GM12875 (cell line): ENCODE results near the gene HBG1.
"Not testable (repeated sequence)": the region's sequence is repeated elsewhere in the genome, so short reads cannot be mapped to it uniquely, and the experiment has no call there.

Experiments used
- H3K4me3 ChIP-seq: one replicate; pipeline ENCODE4 v1.5.1; 2011; ENCODE audit warnings: low read depth, low read length, control low read depth
- TF ChIP-seq, protein P1 (sequence below): IDR thresholded peaks from 2 replicates; pipeline ENCODE4 v1.5.1; 2011; ENCODE audit warnings: low read depth, mild to moderate bottlenecking, control low read depth, inconsistent platforms, low read length, moderate library complexity, borderline replicate concordance; ENCODE audit not compliant: insufficient read depth

HBG1 gene

DNA sequence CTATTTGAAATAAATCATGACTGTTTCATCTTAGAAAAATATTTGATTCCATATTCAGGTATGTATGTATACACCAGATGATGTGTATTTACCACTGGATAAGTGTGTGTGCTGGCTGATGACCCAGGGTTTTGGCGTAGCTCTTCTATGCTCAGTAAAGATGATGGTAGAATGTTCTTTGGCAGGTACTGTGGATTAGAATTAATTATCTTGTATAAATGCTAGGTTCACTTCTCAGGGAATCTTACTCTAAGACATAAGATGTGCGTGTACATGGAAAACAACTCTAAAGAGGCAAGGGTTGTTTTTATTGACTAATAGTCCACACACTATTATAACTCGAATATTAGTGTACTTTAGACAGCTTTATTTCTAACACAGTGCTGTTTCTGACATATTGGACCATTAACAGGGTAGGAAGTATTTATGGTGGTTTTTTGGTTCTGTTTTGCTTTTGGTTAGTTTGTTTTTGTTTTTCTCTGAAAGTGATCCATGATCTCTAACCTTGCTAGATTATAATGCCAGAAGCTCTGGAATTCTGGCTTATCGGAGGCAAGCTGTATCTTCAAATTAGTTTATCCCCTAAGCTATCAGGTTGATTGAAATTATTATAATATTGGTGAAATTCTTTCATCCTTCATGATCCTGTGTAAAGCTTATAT lies 1.0 kb upstream of the HBG1 start:
- TF ChIP-seq, protein P1, sequence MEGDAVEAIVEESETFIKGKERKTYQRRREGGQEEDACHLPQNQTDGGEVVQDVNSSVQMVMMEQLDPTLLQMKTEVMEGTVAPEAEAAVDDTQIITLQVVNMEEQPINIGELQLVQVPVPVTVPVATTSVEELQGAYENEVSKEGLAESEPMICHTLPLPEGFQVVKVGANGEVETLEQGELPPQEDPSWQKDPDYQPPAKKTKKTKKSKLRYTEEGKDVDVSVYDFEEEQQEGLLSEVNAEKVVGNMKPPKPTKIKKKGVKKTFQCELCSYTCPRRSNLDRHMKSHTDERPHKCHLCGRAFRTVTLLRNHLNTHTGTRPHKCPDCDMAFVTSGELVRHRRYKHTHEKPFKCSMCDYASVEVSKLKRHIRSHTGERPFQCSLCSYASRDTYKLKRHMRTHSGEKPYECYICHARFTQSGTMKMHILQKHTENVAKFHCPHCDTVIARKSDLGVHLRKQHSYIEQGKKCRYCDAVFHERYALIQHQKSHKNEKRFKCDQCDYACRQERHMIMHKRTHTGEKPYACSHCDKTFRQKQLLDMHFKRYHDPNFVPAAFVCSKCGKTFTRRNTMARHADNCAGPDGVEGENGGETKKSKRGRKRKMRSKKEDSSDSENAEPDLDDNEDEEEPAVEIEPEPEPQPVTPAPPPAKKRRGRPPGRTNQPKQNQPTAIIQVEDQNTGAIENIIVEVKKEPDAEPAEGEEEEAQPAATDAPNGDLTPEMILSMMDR: no peak
- H3K4me3 ChIP-seq: no peak overlapping the region

DNA sequence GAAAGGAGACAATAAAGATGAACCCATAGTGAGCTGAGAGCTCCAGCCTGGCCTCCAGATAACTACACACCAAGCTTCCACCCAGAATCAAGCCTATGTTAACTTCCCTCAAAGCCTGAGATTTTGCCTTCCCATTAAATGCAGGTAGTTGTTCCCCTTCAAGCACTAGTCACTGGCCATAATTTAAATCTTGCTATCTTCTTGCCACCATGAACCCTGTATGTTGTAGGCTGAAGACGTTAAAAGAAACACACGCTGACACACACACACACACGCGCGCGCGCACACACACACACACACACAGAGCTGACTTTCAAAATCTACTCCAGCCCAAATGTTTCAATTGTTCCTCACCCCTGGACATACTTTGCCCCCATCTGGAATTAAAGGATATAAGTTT lies 1.2 kb downstream of the HBG1 start:
- not testable (repeated sequence) for H3K4me3 ChIP-seq

DNA sequence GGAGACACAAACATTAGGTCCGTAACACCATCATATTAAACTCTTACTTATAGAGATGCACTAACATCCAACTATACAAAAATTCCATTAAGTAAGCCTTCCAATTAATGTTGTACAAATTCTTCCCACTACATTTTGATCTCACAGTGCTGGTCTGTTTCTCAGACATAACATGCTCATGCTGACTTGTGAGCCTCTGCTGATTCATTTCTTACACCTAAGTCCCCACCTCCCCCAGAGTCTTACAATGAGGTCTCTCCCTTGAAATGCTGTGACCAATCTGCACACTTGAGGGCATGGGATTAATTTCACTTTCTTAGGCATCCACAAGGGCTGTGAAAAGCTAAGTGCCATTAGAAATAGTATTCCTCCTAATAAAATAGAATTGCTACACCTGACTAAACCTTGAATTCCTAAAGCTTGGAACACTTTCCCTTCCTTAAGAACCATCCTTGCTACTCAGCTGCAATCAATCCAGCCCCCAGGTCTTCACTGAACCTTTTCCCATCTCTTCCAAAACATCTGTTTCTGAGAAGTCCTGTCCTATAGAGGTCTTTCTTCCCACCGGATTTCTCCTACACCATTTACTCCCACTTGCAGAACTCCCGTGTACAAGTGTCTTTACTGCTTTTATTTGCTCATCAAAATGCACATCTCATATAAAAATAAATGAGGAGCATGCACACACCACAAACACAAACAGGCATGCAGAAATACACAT lies 2.0 kb downstream of the HBG1 start:
- H3K4me3 ChIP-seq: no peak overlapping the region
- TF ChIP-seq, protein P1: no peak

DNA sequence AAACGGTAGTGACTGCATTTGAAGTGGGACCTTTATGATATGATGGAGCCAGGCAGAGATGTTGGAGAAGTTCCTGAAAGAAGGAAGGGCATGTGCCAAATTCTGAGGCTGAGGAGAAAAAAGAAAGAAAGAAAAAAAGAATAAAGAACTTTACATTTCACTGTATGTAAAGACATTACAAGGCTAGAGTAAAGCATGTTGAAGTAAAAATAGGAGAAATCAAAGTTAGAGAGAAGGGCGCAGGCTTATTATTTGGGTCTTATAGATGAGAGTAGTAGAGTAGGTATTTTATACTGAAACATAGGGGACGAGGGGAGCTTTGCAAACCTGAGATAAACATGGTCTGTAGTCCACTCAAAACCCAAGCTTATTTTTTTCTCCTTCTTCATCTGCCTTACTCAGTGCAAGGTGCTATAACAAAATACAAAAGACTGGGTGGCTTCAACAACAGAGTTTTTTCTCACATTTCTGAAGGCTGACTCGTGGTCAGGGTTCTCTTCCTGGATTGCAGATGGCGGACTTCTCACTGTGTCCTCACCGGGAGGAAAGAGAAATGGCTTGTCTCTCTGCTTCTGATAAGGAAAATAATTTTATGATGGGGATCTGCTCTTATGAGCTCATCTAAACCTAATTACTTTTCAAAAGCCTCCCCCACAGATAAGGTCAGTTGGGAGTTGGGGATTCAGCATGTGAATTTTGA lies 2.7 kb downstream of the HBG1 start:
- TF ChIP-seq, protein P1: no peak

DNA sequence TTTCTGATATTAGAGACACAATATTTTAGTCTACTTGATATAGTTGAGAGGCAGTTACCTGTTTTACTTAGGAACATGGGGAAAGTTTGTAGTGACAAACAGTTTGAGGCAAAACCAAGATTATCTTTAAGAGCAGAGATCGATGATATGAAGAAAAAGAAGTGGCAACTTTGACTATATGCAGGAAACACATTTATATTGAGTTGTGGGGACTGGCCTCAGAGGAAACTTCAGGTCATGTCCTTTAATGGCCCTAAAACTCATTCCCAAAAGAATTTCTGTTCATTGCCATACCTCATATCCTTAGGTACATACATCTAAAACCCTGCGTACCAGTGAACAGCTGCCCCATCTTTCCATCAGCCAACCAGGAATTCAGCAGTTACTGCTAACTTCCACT lies 4.5 kb downstream of the HBG1 start:
- TF ChIP-seq, protein P1: no peak
- H3K4me3 ChIP-seq: no peak overlapping the region

More for the DNA sequence above, 2.7 kb downstream of the HBG1 start:
- H3K4me3 ChIP-seq: no peak overlapping the region

DNA sequence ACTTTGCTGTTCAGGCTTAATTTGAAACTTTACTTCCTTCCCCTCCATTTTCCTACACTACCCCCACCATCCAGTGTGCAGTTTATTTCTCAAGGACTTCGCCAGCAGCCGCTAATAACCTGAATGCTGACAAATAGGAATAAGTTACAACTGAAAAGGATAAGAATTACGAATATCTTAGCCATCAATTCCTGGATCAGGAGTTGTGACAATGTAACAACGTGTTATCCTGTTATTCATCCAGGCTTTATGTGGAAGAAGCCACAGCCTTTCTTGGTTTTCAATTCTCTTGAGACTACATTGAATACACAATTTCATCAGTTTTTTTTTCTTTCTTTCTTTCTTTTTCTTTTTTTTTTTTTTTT lies 5.9 kb downstream of the HBG1 start:
- TF ChIP-seq, protein P1: no peak
- no peak overlapping the region for H3K4me3 ChIP-seq

DNA sequence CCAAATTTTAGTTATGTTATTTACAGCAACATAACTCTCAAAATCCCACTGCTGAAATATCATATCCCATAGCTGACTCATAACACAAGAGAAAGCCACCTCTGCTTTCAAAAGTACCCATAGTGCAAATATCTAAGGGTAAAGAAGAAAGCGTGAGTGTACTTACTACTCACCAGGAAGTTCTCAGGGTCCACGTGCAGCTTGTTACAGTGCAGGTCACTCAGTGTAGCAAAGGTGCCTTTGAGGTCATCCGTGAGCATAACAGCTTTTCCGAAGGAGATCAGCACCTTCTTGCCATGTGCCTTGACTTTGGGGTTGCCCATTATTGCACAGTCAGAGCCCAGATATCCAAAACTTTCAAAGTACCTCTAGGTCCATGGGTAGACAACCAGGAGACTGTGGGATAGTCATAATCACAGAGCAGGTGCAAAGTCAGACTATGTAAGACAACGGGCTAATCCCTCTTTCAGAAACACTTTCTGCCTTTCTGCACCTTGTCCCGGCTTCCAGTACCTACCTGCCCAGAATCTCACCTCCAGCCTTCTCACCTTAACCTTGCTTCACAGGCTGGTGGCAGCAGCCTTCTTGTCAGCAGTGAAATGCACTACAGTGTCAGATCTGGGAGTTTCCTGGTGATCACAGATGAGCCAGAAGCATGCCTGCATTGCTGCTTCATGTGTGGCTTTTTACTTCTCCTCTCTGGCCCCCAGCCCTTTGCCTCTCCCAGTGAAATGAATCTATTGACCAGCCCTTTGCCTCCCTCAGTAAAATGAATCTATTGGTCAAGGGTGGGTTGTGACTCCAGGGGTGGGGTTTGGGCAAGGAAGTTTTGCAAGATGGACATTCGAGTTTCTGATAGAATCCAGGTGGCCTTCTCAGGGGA lies 6.5 kb downstream of the HBG1 start:
- no peak overlapping the region for H3K4me3 ChIP-seq
- TF ChIP-seq, protein P1: no peak
